ENCODE results near the gene OR8S1. TPM values are rescaled to one million over a fixed set of nuclear protein-coding genes. Genes with fewer than 3 reads are reported as not detected.
A peak's percentile ranks its signal among the peaks of the same experiment; 100 is the strongest.
"Not testable (repeated sequence)": the region's sequence is repeated elsewhere in the genome, so short reads cannot be mapped to it uniquely, and the experiment has no call there.

Gene OR8S1
- total and polyA plus RNA-seq, 12 donors: not detected

GRCh38 chr12:48532601-48533000, 7.2 kb downstream of the OR8S1 start:
- H3K36me3 ChIP-seq: no peaks in the 10 kb centered on the region
- H3K27me3 ChIP-seq: no peaks in the 10 kb centered on the region
- no peak for TF ChIP-seq CTCF (IDR thresholded peaks at IDR 0.05)
- H3K27ac ChIP-seq: no peak overlapping the region
- H3K4me3 ChIP-seq: no peak overlapping the region
- ATAC-seq: no peak
- H3K4me1 ChIP-seq: no peaks in the 10 kb centered on the region
- no peak for DNase-seq
- peaks cover 0 to 16% (median 3%) of the 10 kb centered on the region in 11 donors for H3K9me3 ChIP-seq
- intact Hi-C loops (cut with DNase I): loop anchor here in 1 of 10 donors (10.0 kb wide), 1 partner anchor 82 kb away; no protein-coding TSS in a partner anchor

- ATAC-seq (no peak), DNase-seq (no peak)
- no peak overlapping the region for H3K4me3 ChIP-seq
- intact Hi-C loops (cut with DNase I): loop anchor here in 1 of 10 donors (10.0 kb wide), 1 partner anchor 78 kb away; no protein-coding TSS in a partner anchor
- TF ChIP-seq CTCF (IDR thresholded peaks at IDR 0.05): no peak
- WGBS, 2 donors: 84 to 89% methylated on average over 1 of the region's 1 CpG
- H3K27ac ChIP-seq: no peak overlapping the region
- no peaks in the 10 kb centered on the region for H3K4me1 ChIP-seq
- no peaks in the 10 kb centered on the region for H3K36me3 ChIP-seq
- H3K9me3 ChIP-seq: peaks cover 0 to 16% (median 3%) of the 10 kb centered on the region in 11 donors
- peaks cover 0 to 4% (median 0%) of the 10 kb centered on the region in 7 donors for H3K27me3 ChIP-seq
These were observed 11.2 kb downstream of the OR8S1 start for GRCh38 chr12:48536602-48537001.

- intact Hi-C loops (cut with DNase I): loop anchor here in 2 of 10 donors (5.0 to 10.0 kb wide), 2 partner anchors 72 to 75 kb away; no protein-coding TSS in a partner anchor
- TF ChIP-seq CTCF (IDR thresholded peaks at IDR 0.05): peak in 7 of 9 donors; percentile 15 to 62 (median 47)
- Histone ChIP-seq H3K4me3 (no peak overlapping the region), H3K27me3 (peaks cover 0 to 9% (median 3%) of the 10 kb centered on the region in 7 donors), H3K27ac (no peak overlapping the region), H3K4me1 (no peaks in the 10 kb centered on the region), H3K9me3 (peaks cover 0 to under 1% (median 0%) of the 10 kb centered on the region in 11 donors), H3K36me3 (no peaks in the 10 kb centered on the region)
- DNase-seq: peak; percentile 13 to 19
- ATAC-seq: no peak
- WGBS, 2 donors: 51 to 52% methylated on average over 8 of the region's 8 CpGs
These were observed 17.0 kb downstream of the OR8S1 start for GRCh38 chr12:48542300-48542928.

GRCh38 chr12:48545833-48546469, 20.5 kb downstream of the OR8S1 start:
- Histone ChIP-seq H3K4me3 (no peak overlapping the region), H3K9me3 (peaks cover 0 to 11% (median 0%) of the 10 kb centered on the region in 11 donors), H3K27ac (no peak overlapping the region), H3K36me3 (no peaks in the 10 kb centered on the region), H3K4me1 (no peaks in the 10 kb centered on the region), H3K27me3 (peaks cover 0 to 9% (median 0%) of the 10 kb centered on the region in 7 donors)
- intact Hi-C loops (cut with DNase I): loop anchor here in 1 of 10 donors (10.0 kb wide), 1 partner anchor 69 kb away; no protein-coding TSS in a partner anchor
- 64 to 74% methylated on average over 4 of the region's 4 CpGs for WGBS, 2 donors
- no peak for ATAC-seq
- TF ChIP-seq CTCF (IDR thresholded peaks at IDR 0.05): no peak
- DNase-seq: no peak

GRCh38 chr12:48547012-48547411, 21.6 kb downstream of the OR8S1 start:
- ATAC-seq, H3K4me1 ChIP-seq, H3K27ac ChIP-seq, H3K4me3 ChIP-seq, DNase-seq, H3K36me3 ChIP-seq, H3K27me3 ChIP-seq: not testable (repeated sequence)
- 94 to 100% methylated on average over 1 of the region's 3 CpGs for WGBS, 2 donors
- H3K9me3 ChIP-seq: peaks cover 0 to 11% (median 0%) of the 10 kb centered on the region in 11 donors
- intact Hi-C loops (cut with DNase I): loop anchor here in 1 of 10 donors (10.0 kb wide), 1 partner anchor 68 kb away; no protein-coding TSS in a partner anchor

- intact Hi-C loops (cut with DNase I); ATAC-seq; DNase-seq; H3K4me1 ChIP-seq; H3K27ac ChIP-seq; H3K36me3 ChIP-seq; H3K4me3 ChIP-seq: not testable (repeated sequence)
- Histone ChIP-seq H3K9me3 (peaks cover 0 to 11% (median 0%) of the 10 kb centered on the region in 11 donors), H3K27me3 (peaks cover 0 to 20% (median 3%) of the 10 kb centered on the region in 7 donors)
- 89 to 95% methylated on average over 12 to 13 of the region's 13 CpGs for whole genome bisulfite sequencing, 2 donors
These were observed 26.2 kb downstream of the OR8S1 start for GRCh38 chr12:48551636-48552035.

All from heart right ventricle (tissue), 16 donors.